Vagina (tissue), 2 donors: ENCODE measurements around the gene DNAJC3. TPM values are rescaled to one million over a fixed set of nuclear protein-coding genes. Genes with fewer than 3 reads are reported as not detected.

Source experiments
- DNase-seq, 2 donors: peaks; one replicate each; pipeline ENCODE4 v3.0.0-alpha.2; 2017; ENCODE audit errors: extremely low spot score in 2 of 2
- H3K27ac ChIP-seq: fragments of 200-600 bp; sonication (generic); one replicate; pipeline ENCODE4 v1.5.1; 2019
- H3K27me3 ChIP-seq: fragments of 200-600 bp; sonication (generic); one replicate; pipeline ENCODE4 v1.5.1; 2019
- H3K36me3 ChIP-seq, 2 donors: fragments of 200-600 bp; sonication (generic); one replicate each; pipeline ENCODE4 v1.5.1; 2017 to 2019
- H3K4me1 ChIP-seq: fragments of 200-600 bp; sonication (generic); one replicate; pipeline ENCODE4 v1.5.1; 2019
- H3K4me3 ChIP-seq, 2 donors: fragments of 200-600 bp; sonication (generic); 1 replicate in 1 of 2; 2 replicates in 1 of 2; pipeline ENCODE4 v1.5.1; 2016 to 2019
- H3K9me3 ChIP-seq: fragments of 200-600 bp; sonication (generic); one replicate; pipeline ENCODE4 v1.5.1; 2019
- CTCF ChIP-seq, 3 experiments: fragments of 450-650 bp in 2 of 3; fragments of 200-600 bp in 1 of 3; sonication (generic) in 1 of 3; IDR thresholded peaks; one replicate each; pipeline ENCODE4 v1.5.1; 2017 to 2019; ENCODE audit warnings: antibody characterized with exemption in 3 of 3, mild to moderate bottlenecking in 2 of 3, moderate library complexity in 2 of 3
- POLR2A ChIP-seq, 2 donors: fragments of 450-650 bp; IDR thresholded peaks; one replicate each; pipeline ENCODE4 v1.6.1; 2017; ENCODE audit warnings: antibody characterized with exemption in 2 of 2, mild to moderate bottlenecking in 2 of 2, moderate library complexity in 2 of 2
- POLR2AphosphoS5 ChIP-seq, 2 donors: sonication (generic); formaldehyde crosslinking; IDR thresholded peaks; one replicate each; pipeline ENCODE4 v1.9.0; 2017; ENCODE audit warnings: antibody characterized with exemption in 2 of 2, mild to moderate bottlenecking in 2 of 2, low read depth in 1 of 2; ENCODE audit not compliant: insufficient read depth in 1 of 2
- intact Hi-C: fragments of 100-400 bp; cut with DNase I; formaldehyde crosslinking; loops from one replicate; pipeline ENCODE4 v1.15.1; 2023
- total RNA-seq: library from RNA; depleted of rRNA; stranded (reverse); fragments of >200 nt; gene quantifications from one replicate; pipeline ENCODE4 v1.2.3, GENCODE V29; 2016

Gene DNAJC3
- total RNA-seq, 1 donor from 2014 or later: 33.1 TPM

GRCh38 chr13:95636853-95637252, 40.1 kb upstream of the DNAJC3 start:
- no peaks in the 10 kb centered on the region for H3K27me3 ChIP-seq
- intact Hi-C loops: no loop called here
- no peaks in the 10 kb centered on the region for H3K36me3 ChIP-seq
- no peak overlapping the region for H3K4me3 ChIP-seq
- DNase-seq: no peak
- H3K4me1 ChIP-seq: peaks cover 11% of the 10 kb centered on the region
- H3K9me3 ChIP-seq: no peaks in the 10 kb centered on the region
- TF ChIP-seq POLR2AphosphoS5 (IDR thresholded peaks at IDR 0.05; ENCODE audit: insufficient read depth in 1 of 2, low read depth in 1 of 2) (no peak), CTCF (IDR thresholded peaks at IDR 0.05) (no peak), POLR2A (IDR thresholded peaks at IDR 0.05) (no peak)
- no peak overlapping the region for H3K27ac ChIP-seq

GRCh38 chr13:95641291-95642027, 35.5 kb upstream of the DNAJC3 start:
- peak overlapping the region; percentile 47 for H3K27ac ChIP-seq
- no peak for DNase-seq

GRCh38 chr13:95642028-95642621, 34.8 kb upstream of the DNAJC3 start:
- Histone ChIP-seq H3K4me3 (peak overlapping the region; percentile 44 to 50), H3K27ac (peak overlapping the region; percentile 47), H3K9me3 (no peaks in the 10 kb centered on the region), H3K36me3 (no peaks in the 10 kb centered on the region), H3K4me1 (peaks cover 23% of the 10 kb centered on the region), H3K27me3 (no peaks in the 10 kb centered on the region)
- DNase-seq: no peak
- intact Hi-C loops: no loop called here
- TF ChIP-seq POLR2A (IDR thresholded peaks at IDR 0.05): no peak
- no peak for TF ChIP-seq CTCF (IDR thresholded peaks at IDR 0.05)
- TF ChIP-seq POLR2AphosphoS5 (IDR thresholded peaks at IDR 0.05; ENCODE audit: insufficient read depth in 1 of 2, low read depth in 1 of 2): no peak

More at GRCh38 chr13:95641291-95642027, 35.5 kb upstream of the DNAJC3 start:
- intact Hi-C loops: no loop called here
- no peaks in the 10 kb centered on the region for H3K9me3 ChIP-seq
- no peaks in the 10 kb centered on the region for H3K36me3 ChIP-seq
- H3K4me1 ChIP-seq: peaks cover 23% of the 10 kb centered on the region
- H3K27me3 ChIP-seq: no peaks in the 10 kb centered on the region
- TF ChIP-seq POLR2AphosphoS5 (IDR thresholded peaks at IDR 0.05; ENCODE audit: insufficient read depth in 1 of 2, low read depth in 1 of 2) (no peak), POLR2A (IDR thresholded peaks at IDR 0.05) (no peak), CTCF (IDR thresholded peaks at IDR 0.05) (no peak)
- peak overlapping the region; percentile 44 to 50 for H3K4me3 ChIP-seq

- Histone ChIP-seq H3K36me3 (no peaks in the 10 kb centered on the region), H3K4me1 (peaks cover 23% of the 10 kb centered on the region), H3K9me3 (no peaks in the 10 kb centered on the region), H3K27me3 (no peaks in the 10 kb centered on the region), H3K4me3 (peak overlapping the region; percentile 62 to 77), H3K27ac (no peak overlapping the region)
- TF ChIP-seq CTCF (IDR thresholded peaks at IDR 0.05) (no peak), POLR2A (IDR thresholded peaks at IDR 0.05) (no peak)
- no peak for DNase-seq
- intact Hi-C loops: no loop called here
These were observed 33.9 kb upstream of the DNAJC3 start for GRCh38 chr13:95642999-95643398.

- Histone ChIP-seq H3K36me3 (no peaks in the 10 kb centered on the region), H3K27ac (peak overlapping the region; percentile 74), H3K4me3 (peak overlapping the region; percentile 62 to 77), H3K4me1 (peaks cover 23% of the 10 kb centered on the region), H3K9me3 (no peaks in the 10 kb centered on the region), H3K27me3 (no peaks in the 10 kb centered on the region)
- TF ChIP-seq POLR2A (IDR thresholded peaks at IDR 0.05) (no peak), CTCF (IDR thresholded peaks at IDR 0.05) (no peak), POLR2AphosphoS5 (IDR thresholded peaks at IDR 0.05; ENCODE audit: insufficient read depth in 1 of 2, low read depth in 1 of 2) (no peak)
- intact Hi-C loops: no loop called here
- DNase-seq: no peak
These were observed 33.4 kb upstream of the DNAJC3 start for GRCh38 chr13:95643571-95643935.
